Upper lobe of left lung (tissue), 4 donors: Measurements from ENCODE around the gene DHCR24.

Source experiments
- EP300 ChIP-seq, 4 donors: sonication (generic); formaldehyde crosslinking; IDR thresholded peaks; one replicate each; pipeline ENCODE4 v1.5.1; 2017; ENCODE audit warnings: antibody characterized with exemption in 4 of 4, control low read depth in 2 of 4
- POLR2A ChIP-seq, 4 donors: fragments of 450-650 bp; IDR thresholded peaks; one replicate each; pipeline ENCODE4 v1.5.1; 2016 to 2017; ENCODE audit warnings: antibody characterized with exemption in 4 of 4, mild to moderate bottlenecking in 2 of 4
- POLR2AphosphoS5 ChIP-seq, 2 donors: sonication (generic); formaldehyde crosslinking; IDR thresholded peaks; one replicate each; pipeline ENCODE4 v1.5.1; 2017; ENCODE audit warnings: antibody characterized with exemption in 2 of 2
- TF ChIP-seq, protein P1 (sequence below), 6 experiments: fragments of 450-650 bp in 4 of 6; fragments of 200-600 bp in 2 of 6; sonication (generic) in 2 of 6; IDR thresholded peaks; one replicate each; pipeline ENCODE4 v1.5.1; 2016 to 2019; ENCODE audit warnings: antibody characterized with exemption in 6 of 6

DNA sequence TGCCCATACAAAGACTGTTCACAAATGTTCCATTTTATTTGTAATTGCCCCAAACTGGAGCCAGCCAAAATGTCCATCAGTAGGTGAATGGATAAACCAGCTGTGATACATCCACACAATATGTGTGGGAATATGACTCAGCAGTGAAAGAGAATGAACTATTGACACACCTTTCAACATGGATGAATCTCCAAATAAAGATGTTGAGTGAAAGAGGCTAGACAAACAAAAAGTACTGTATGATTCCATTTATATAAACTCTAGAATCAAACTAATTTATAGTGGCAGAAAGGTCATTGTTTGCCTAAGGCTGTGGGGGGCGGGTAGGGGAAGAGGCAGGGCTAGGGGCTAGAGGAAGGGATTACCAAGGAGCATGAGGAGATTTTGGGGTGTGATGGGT, 4.5 kb downstream of the DHCR24 start:
- TF ChIP-seq, protein P1, sequence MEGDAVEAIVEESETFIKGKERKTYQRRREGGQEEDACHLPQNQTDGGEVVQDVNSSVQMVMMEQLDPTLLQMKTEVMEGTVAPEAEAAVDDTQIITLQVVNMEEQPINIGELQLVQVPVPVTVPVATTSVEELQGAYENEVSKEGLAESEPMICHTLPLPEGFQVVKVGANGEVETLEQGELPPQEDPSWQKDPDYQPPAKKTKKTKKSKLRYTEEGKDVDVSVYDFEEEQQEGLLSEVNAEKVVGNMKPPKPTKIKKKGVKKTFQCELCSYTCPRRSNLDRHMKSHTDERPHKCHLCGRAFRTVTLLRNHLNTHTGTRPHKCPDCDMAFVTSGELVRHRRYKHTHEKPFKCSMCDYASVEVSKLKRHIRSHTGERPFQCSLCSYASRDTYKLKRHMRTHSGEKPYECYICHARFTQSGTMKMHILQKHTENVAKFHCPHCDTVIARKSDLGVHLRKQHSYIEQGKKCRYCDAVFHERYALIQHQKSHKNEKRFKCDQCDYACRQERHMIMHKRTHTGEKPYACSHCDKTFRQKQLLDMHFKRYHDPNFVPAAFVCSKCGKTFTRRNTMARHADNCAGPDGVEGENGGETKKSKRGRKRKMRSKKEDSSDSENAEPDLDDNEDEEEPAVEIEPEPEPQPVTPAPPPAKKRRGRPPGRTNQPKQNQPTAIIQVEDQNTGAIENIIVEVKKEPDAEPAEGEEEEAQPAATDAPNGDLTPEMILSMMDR (IDR thresholded peaks at IDR 0.05): no peak
- TF ChIP-seq POLR2A (IDR thresholded peaks at IDR 0.05) (no peak), EP300 (IDR thresholded peaks at IDR 0.05) (no peak), POLR2AphosphoS5 (IDR thresholded peaks at IDR 0.05) (no peak)
